GM18499 (cell line): ENCODE measurements around the gene CREBBP.

Source experiments
- ATAC-seq: cut with Tn5 transposase; IDR thresholded peaks from one replicate; pipeline ENCODE4 v1.9.1; 2021; ENCODE audit warnings: moderate number of reproducible peaks; ENCODE audit not compliant: insufficient read depth, unreplicated experiment

Gene CREBBP

GRCh38 chr16:3691761-3692160 is 188.8 kb downstream of the CREBBP start:
- ATAC-seq, result no peak

DNA sequence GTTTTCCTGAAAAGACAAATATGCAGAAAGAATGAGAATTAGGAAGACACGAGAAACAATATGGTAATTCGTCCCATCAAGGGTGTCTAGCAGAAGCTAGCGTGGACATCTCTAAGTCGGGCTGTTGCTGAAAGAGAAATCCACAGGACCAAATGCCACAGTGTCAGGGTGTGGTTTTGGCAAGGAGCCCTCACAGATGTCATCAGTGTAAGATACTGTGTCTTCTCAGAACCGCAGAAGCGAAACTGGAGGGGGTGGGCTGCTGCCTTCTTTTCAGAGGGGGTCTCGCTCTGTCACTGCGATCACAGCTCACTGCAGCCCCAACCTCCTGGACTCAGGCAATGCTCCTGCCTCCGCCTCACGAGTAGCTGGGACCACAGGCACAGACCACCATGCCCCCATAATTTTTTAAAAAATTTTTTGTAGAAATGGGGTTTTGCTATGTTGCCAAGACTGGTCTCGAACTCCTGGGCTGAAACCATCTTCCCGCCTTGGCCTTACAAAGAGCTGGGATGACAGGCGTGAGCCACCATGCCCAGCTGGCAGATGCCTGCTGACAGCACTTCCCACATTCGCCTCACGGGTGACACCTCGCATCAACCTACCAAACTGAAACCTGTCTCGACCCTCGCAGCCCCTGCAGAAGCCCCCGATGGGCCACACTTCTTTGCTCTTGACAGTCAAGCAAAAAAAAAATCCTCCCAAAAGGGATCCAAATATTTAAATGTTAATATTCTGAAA is 189.4 kb downstream of the CREBBP start:
- no peak for ATAC-seq

DNA sequence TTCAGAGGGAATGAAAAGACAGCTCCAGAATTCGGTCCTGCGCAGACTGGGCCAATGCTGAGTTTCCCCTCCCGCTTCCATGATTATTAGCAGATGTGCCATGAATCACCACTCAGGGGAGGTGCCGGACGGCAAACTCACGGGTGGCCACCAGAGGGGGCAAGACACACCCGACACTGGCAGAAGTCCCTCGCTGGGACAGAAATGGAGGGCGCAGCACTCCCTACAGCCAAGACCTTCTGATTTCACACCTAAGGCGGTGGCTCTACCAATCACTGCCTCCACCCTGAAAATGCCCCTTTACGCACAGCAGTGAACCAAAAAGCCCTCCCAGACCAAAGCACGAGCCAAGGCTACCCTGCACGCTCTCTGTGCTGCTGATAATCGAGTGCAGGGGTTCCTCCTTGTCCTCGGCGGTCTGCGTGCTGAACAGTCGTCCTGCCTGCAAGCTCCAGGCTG is 190.0 kb downstream of the CREBBP start:
- no peak for ATAC-seq

- no peak for ATAC-seq
Measured at GRCh38 chr16:3689731-3690130, 190.8 kb downstream of the CREBBP start.

GRCh38 chr16:3687792-3688191 is 192.7 kb downstream of the CREBBP start:
- ATAC-seq, result no peak

DNA sequence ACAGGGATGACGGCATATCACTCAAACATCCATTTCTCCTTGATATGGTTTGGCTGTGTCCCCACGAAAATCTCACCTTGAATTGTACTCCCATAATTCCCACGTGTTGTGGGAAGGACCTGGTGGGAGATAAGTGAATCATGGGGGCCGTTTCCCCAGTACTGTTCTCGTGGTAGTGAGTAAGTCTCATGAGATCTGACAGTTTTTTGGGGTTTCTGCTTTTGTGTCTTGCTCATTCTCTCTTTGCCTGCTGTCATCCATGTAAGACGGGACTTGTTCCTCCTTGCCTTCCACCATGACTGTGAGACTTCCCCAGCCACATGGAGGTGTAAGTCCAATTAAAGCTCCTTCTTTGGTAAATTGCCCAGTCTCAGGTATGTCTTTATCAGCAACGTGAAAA is 193.5 kb downstream of the CREBBP start:
- ATAC-seq, result no peak

- ATAC-seq, result no peak
Measured at GRCh38 chr16:3681206-3681605, 199.3 kb downstream of the CREBBP start.

GRCh38 chr16:3677994-3678393 is 202.5 kb downstream of the CREBBP start:
- no peak for ATAC-seq

DNA sequence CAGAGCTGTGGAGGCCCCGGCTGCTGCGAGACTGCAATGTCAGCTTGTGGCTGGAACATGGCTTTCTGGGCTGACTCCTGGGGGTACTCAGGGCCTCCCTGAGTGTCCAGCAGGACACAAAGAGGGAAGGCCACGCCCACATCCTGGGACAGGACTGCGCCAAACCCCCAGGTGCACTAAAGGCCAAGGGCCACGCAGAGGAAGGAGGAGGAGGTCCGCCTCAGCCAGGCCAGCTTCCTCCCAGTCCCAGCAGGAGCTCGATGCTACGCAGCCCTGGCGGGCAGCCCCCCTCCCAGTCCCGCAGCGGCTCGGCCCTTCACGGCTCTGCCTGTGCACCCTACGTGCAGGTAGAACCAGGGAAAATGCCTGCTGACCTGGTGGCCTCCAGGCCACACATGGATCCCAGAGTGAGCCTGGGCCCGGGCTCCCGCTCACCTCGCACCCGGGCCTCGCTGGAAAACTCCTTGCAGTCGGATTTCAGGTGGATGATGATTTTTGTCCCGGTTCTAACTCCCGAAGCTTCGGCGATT is 204.8 kb downstream of the CREBBP start:
- no peak for ATAC-seq
